HepG2 (cell line): ENCODE results near the gene API5.

Experiments used
- CBX2 ChIP-seq, 2 experiments: fragments of 200-600 bp in 1 of 2; sonication (generic); formaldehyde crosslinking in 1 of 2; IDR thresholded peaks; 2 replicates each; pipeline versions ENCODE4 v1.7.0 to v1.8.1; 2018 to 2022; ENCODE audit warnings: low read depth in 2 of 2, low read length in 1 of 2, mild to moderate bottlenecking in 1 of 2, missing genetic modification reagents in 1 of 2
- CTCF ChIP-seq: sonication (generic); formaldehyde crosslinking; IDR thresholded peaks from 2 replicates; pipeline ENCODE4 v1.5.0; 2020; ENCODE audit warnings: mild to moderate bottlenecking, missing genetic modification reagents, moderate library complexity
- FOSL1 ChIP-seq: sonication (generic); formaldehyde crosslinking; IDR thresholded peaks from 2 replicates; pipeline ENCODE4 v1.9.0; 2021; ENCODE audit warnings: missing genetic modification reagents, borderline replicate concordance
- PREB ChIP-seq: sonication (generic); formaldehyde crosslinking; IDR thresholded peaks from 2 replicates; pipeline ENCODE4 v1.4.0; 2020; ENCODE audit warnings: missing genetic modification reagents
- RXRB ChIP-seq: IDR thresholded peaks from 2 replicates; pipeline ENCODE4 v1.6.1; 2016; ENCODE audit warnings: borderline replicate concordance, missing genetic modification reagents, missing compliant biosample characterization
- STAG1 ChIP-seq: sonication (generic); formaldehyde crosslinking; IDR thresholded peaks from 2 replicates; pipeline ENCODE4 v1.4.0; 2020; ENCODE audit warnings: missing genetic modification reagents

- TF ChIP-seq CBX2 (IDR thresholded peaks at IDR 0.05; ENCODE audit: low read depth, low read length) (no peak), CBX2 (CRISPR knock-in tag; IDR thresholded peaks at IDR 0.05; ENCODE audit: low read depth) (no peak), FOSL1 (CRISPR knock-in tag) (no peak), RXRB (no peak), PREB (no peak), STAG1 (CRISPR knock-in tag) (no peak), CTCF (CRISPR knock-in tag) (no peak)
Measured at GRCh38 chr11:43392713-43393112, 80.9 kb downstream of the API5 start.
